Nephron progenitor cell (in vitro differentiated cells): ENCODE data around the gene ZBTB40.

ENCODE experiments used
- DNase-seq: peaks from one replicate; pipeline ENCODE4 v3.0.0; 2021
- H3K27ac Mint-ChIP-seq: 2 replicates; pipeline ENCODE4 v1.8.0; 2021; ENCODE audit warnings: mild to moderate bottlenecking, moderate library complexity, mixed read lengths
- H3K27me3 Mint-ChIP-seq: 2 replicates; pipeline ENCODE4 v1.8.0; 2021; ENCODE audit warnings: mild to moderate bottlenecking, low read depth, mixed read lengths; ENCODE audit not compliant: poor library complexity
- H3K36me3 Mint-ChIP-seq: 2 replicates; pipeline ENCODE4 v1.8.0; 2021; ENCODE audit warnings: low read depth, mixed read lengths
- H3K4me1 Mint-ChIP-seq: 2 replicates; pipeline ENCODE4 v1.8.0; 2021; ENCODE audit warnings: mixed read lengths
- H3K4me3 Mint-ChIP-seq: 2 replicates; pipeline ENCODE4 v1.8.0; 2021; ENCODE audit warnings: mild to moderate bottlenecking, moderate library complexity, mixed read lengths
- H3K9me3 Mint-ChIP-seq: 2 replicates; pipeline ENCODE4 v1.8.0; 2021; ENCODE audit warnings: mild to moderate bottlenecking, moderate library complexity, mixed read lengths
- TF ChIP-seq, protein P1 (sequence below): fragments of 200-600 bp; sonication (generic); IDR thresholded peaks from 2 replicates; pipeline ENCODE4 v1.5.0; 2021; ENCODE audit warnings: antibody characterized with exemption

Gene ZBTB40

DNA sequence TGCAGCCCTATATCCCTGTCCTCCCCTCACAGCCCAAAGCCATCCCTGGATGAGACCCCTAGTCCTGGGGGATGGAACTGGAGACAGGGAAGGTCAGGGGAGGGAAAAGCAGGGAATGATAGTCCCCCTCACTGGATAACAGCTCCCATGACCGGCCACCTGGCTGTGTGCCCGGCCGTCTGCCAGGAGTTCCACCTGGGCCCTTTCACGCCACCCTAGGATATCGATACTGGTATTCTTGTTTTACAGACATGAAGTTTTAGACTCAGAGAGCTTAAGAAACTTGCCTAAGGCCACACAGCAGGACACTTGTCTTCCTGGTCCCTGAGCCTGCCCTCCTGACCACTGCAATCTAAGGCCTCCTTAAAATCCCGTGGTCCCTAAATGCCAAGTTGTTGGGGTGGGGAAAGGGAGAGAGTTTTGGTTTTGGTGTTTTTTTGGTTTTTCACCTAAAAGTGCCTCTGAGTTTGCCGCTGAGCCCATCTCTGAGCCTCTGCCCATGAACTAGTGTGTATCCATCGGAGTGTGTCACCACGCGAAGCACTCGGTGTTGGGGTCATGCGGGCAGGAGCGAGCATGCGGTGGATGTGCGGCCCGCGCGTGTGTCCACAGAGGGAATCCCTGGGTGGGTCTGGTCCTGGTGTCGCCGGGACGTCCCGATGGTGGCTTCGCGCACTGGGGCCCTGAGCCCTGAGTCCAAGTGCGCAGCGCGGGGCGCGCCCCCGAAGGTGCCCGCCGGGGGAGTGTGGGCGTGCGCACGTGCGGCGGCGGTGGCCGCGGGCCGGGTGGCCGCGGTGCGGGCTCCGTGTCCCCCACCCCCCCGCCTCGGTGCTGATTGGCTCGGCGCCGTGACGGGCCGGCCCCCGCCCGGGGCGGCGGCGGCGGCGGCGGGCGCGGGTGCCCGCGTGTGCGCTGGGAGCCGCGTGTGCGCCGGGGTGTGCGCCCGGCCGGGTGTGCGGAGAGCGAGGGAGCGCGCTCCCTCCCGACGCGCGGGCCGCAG, 111.2 kb downstream of the ZBTB40 start, which contains the start of gene EPHA8:
EPHA8 (plus strand) TSS at position 906 of the 1,000 bp plus-strand sequence. CDS start 147 bp downstream, outside the sequence.
- peak; percentile 66 for DNase-seq
- H3K9me3 Mint-ChIP-seq, result no peaks in the 10 kb centered on the region
- no peaks in the 10 kb centered on the region for H3K36me3 Mint-ChIP-seq
- TF ChIP-seq, protein P1, sequence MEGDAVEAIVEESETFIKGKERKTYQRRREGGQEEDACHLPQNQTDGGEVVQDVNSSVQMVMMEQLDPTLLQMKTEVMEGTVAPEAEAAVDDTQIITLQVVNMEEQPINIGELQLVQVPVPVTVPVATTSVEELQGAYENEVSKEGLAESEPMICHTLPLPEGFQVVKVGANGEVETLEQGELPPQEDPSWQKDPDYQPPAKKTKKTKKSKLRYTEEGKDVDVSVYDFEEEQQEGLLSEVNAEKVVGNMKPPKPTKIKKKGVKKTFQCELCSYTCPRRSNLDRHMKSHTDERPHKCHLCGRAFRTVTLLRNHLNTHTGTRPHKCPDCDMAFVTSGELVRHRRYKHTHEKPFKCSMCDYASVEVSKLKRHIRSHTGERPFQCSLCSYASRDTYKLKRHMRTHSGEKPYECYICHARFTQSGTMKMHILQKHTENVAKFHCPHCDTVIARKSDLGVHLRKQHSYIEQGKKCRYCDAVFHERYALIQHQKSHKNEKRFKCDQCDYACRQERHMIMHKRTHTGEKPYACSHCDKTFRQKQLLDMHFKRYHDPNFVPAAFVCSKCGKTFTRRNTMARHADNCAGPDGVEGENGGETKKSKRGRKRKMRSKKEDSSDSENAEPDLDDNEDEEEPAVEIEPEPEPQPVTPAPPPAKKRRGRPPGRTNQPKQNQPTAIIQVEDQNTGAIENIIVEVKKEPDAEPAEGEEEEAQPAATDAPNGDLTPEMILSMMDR, result no peak
- H3K4me3 Mint-ChIP-seq, result peak within 1 kb of the TSS; percentile 81
- peaks cover 95% of the 10 kb centered on the region for H3K27me3 Mint-ChIP-seq
- no peak within 1 kb of the TSS for H3K27ac Mint-ChIP-seq
- H3K4me1 Mint-ChIP-seq, result peaks cover 19% of the 10 kb centered on the region

GRCh38 chr1:22563671-22564602, 112.3 kb downstream of the ZBTB40 start:
- H3K27me3 Mint-ChIP-seq, result peaks cover 90% of the 10 kb centered on the region
- H3K4me3 Mint-ChIP-seq, result peak overlapping the region; percentile 81
- no peak overlapping the region for H3K27ac Mint-ChIP-seq
- H3K9me3 Mint-ChIP-seq, result no peaks in the 10 kb centered on the region
- TF ChIP-seq, protein P1, result no peak
- DNase-seq, result peak; percentile 51
- peaks cover 19% of the 10 kb centered on the region for H3K4me1 Mint-ChIP-seq
- H3K36me3 Mint-ChIP-seq, result no peaks in the 10 kb centered on the region

- TF ChIP-seq, protein P1, result no peak
- DNase-seq, result no peak
- Mint-ChIP-seq H3K27ac (no peak overlapping the region), H3K4me3 (no peak overlapping the region), H3K27me3 (peaks cover 77% of the 10 kb centered on the region), H3K4me1 (peaks cover 19% of the 10 kb centered on the region), H3K36me3 (no peaks in the 10 kb centered on the region), H3K9me3 (no peaks in the 10 kb centered on the region)
Observed at GRCh38 chr1:22566161-22566560, 114.5 kb downstream of the ZBTB40 start.

GRCh38 chr1:22567197-22567596, 115.5 kb downstream of the ZBTB40 start:
- Mint-ChIP-seq H3K4me3 (no peak overlapping the region), H3K9me3 (no peaks in the 10 kb centered on the region), H3K27ac (no peak overlapping the region), H3K27me3 (peaks cover 72% of the 10 kb centered on the region), H3K4me1 (peaks cover 19% of the 10 kb centered on the region), H3K36me3 (no peaks in the 10 kb centered on the region)
- DNase-seq, result peak; percentile 44
- TF ChIP-seq, protein P1, result no peak

- H3K27ac Mint-ChIP-seq, result no peak overlapping the region
- no peak overlapping the region for H3K4me3 Mint-ChIP-seq
- TF ChIP-seq, protein P1, result no peak
- no peaks in the 10 kb centered on the region for H3K36me3 Mint-ChIP-seq
- peaks cover 72% of the 10 kb centered on the region for H3K27me3 Mint-ChIP-seq
- H3K9me3 Mint-ChIP-seq, result no peaks in the 10 kb centered on the region
- H3K4me1 Mint-ChIP-seq, result peaks cover 19% of the 10 kb centered on the region
- no peak for DNase-seq
Observed at GRCh38 chr1:22567994-22568393, 116.3 kb downstream of the ZBTB40 start.
